H1 (cell line): Measurements from ENCODE around the gene AP2A1. TPM values are rescaled to one million over a fixed set of nuclear protein-coding genes. Genes with fewer than 3 reads are reported as not detected.

Source experiments
- CTCF ChIA-PET: fragments of 300-600 bp; sonication (Branson Sonifier 250); formaldehyde crosslinking; loops from one replicate; lab custom pipeline; 2021; ENCODE audit not compliant: partially characterized antibody; lab: Charles Lee
- POLR2A ChIA-PET: fragments of 300-600 bp; sonication (Branson Sonifier 250); formaldehyde crosslinking; loops from one replicate; lab custom pipeline; 2021; ENCODE audit warnings: inconsistent platforms; ENCODE audit not compliant: partially characterized antibody; lab: Charles Lee
- DNase-seq, 2 experiments: peaks; one replicate each; pipeline versions ENCODE4 v3.0.0 to v3.0.0-alpha.2; 2010 to 2022; ENCODE audit warnings: low spot score in 2 of 2, low read depth in 1 of 2, mixed read lengths in 1 of 2
- FAIRE-seq: peaks from 2 replicates; lab custom pipeline; 2011; peaks lifted over from hg19 to GRCh38; lab: Jason Lieb, UNC
- H2AFZ ChIP-seq: 2 replicates; pipeline ENCODE4 v1.8.1; 2012; ENCODE audit warnings: low read length, inconsistent platforms
- H2AK5ac ChIP-seq: 2 replicates; pipeline ENCODE4 v1.6.1; 2013; ENCODE audit warnings: low read depth, low read length
- H2BK120ac ChIP-seq: replicated peaks from 2 replicates; pipeline ENCODE3; 2013; ENCODE audit warnings: low read depth, low read length, inconsistent platforms
- H2BK12ac ChIP-seq: 2 replicates; pipeline ENCODE4 v1.6.1; 2013; ENCODE audit warnings: low read depth, low read length
- H2BK15ac ChIP-seq: 2 replicates; pipeline ENCODE4 v1.6.1; 2013; ENCODE audit warnings: low read length
- H2BK20ac ChIP-seq: 2 replicates; pipeline ENCODE4 v1.6.1; 2013; ENCODE audit warnings: low read length
- H2BK5ac ChIP-seq: 2 replicates; pipeline ENCODE4 v1.6.1; 2013; ENCODE audit warnings: low read depth, low read length
- H3K14ac ChIP-seq: 2 replicates; pipeline ENCODE4 v1.6.1; 2013; ENCODE audit warnings: inconsistent platforms; ENCODE audit not compliant: insufficient read length
- H3K18ac ChIP-seq: 2 replicates; pipeline ENCODE4 v1.6.1; 2013; ENCODE audit warnings: low read length; ENCODE audit errors: extremely low read depth
- H3K23ac ChIP-seq: 2 replicates; pipeline ENCODE4 v1.6.1; 2013; ENCODE audit warnings: inconsistent platforms; ENCODE audit not compliant: insufficient read length
- H3K23me2 ChIP-seq: 2 replicates; pipeline ENCODE4 v1.6.1; 2013; ENCODE audit warnings: low read depth, low read length
- H3K27ac ChIP-seq: 2 replicates; pipeline ENCODE4 v1.6.1; 2011; ENCODE audit warnings: low read depth, low read length, inconsistent platforms
- H3K27me3 ChIP-seq, 4 experiments: replicated peaks in 1 of 4; 1 replicate in 1 of 4; 2 replicates in 3 of 4; pipeline versions ENCODE4 v1.6.1 to v1.8.1; 2011 to 2013; ENCODE audit warnings: low read length in 3 of 4, mild to moderate bottlenecking in 3 of 4, inconsistent platforms in 2 of 4, mixed read lengths in 2 of 4, moderate library complexity in 1 of 4; ENCODE audit not compliant: control insufficient read depth in 3 of 4, insufficient read depth in 3 of 4; ENCODE audit errors: extremely low read depth in 1 of 4
- H3K36me3 ChIP-seq, 4 experiments: 2 replicates each; pipeline versions ENCODE4 v1.6.1 to v1.8.1; 2011 to 2013; ENCODE audit warnings: mild to moderate bottlenecking in 4 of 4, low read length in 3 of 4, moderate library complexity in 2 of 4, control low read depth in 1 of 4, inconsistent platforms in 1 of 4; ENCODE audit not compliant: insufficient read depth in 4 of 4, control insufficient read depth in 2 of 4
- H3K4ac ChIP-seq: replicated peaks from 2 replicates; pipeline ENCODE3; 2013; ENCODE audit warnings: low read length, low read depth, mixed read lengths, inconsistent platforms; ENCODE audit not compliant: insufficient read length
- H3K4me1 ChIP-seq, 4 experiments: replicated peaks in 1 of 4; 1 replicate in 1 of 4; 2 replicates in 3 of 4; pipeline versions ENCODE4 v1.6.1 to v1.8.1; 2011 to 2013; ENCODE audit warnings: low read length in 3 of 4, inconsistent platforms in 2 of 4, mixed read lengths in 1 of 4; ENCODE audit not compliant: insufficient read depth in 4 of 4, control insufficient read depth in 3 of 4
- H3K4me2 ChIP-seq, 2 experiments: 2 replicates each; pipeline versions ENCODE4 v1.6.1 to v1.8.1; 2011 to 2013; ENCODE audit warnings: low read depth in 2 of 2, low read length in 2 of 2, control low read depth in 1 of 2, inconsistent platforms in 1 of 2, mild to moderate bottlenecking in 1 of 2; ENCODE audit not compliant: insufficient read depth in 1 of 2
- H3K4me3 ChIP-seq, 4 experiments: fragments of 200-600, 300-600 bp in 1 of 4; sonication (generic), shearing (Covaris generic), sonication (Bioruptor Twin) in 1 of 4; 2 replicates each; pipeline versions ENCODE4 v1.5.1 to v1.8.1; 2011 to 2016; ENCODE audit warnings: low read length in 4 of 4, low read depth in 3 of 4, control low read depth in 2 of 4, inconsistent platforms in 2 of 4, mild to moderate bottlenecking in 2 of 4, mixed read lengths in 1 of 4, moderate library complexity in 1 of 4; ENCODE audit not compliant: insufficient read depth in 2 of 4; ENCODE audit errors: extremely low read depth in 1 of 4
- H3K56ac ChIP-seq: replicated peaks from 2 replicates; pipeline ENCODE3; 2013; ENCODE audit warnings: low read depth, mild to moderate bottlenecking, mixed read lengths, low read length, inconsistent platforms; ENCODE audit not compliant: insufficient read length
- H3K79me1 ChIP-seq: 2 replicates; pipeline ENCODE4 v1.6.1; 2013; ENCODE audit warnings: low read depth, low read length, control low read depth
- H3K79me2 ChIP-seq, 2 experiments: 2 replicates each; pipeline versions ENCODE4 v1.6.1 to v1.8.1; 2012 to 2013; ENCODE audit warnings: low read length in 2 of 2, mild to moderate bottlenecking in 2 of 2, inconsistent platforms in 1 of 2; ENCODE audit not compliant: insufficient read depth in 2 of 2, control insufficient read depth in 1 of 2
- H3K9ac ChIP-seq, 4 experiments: replicated peaks in 1 of 4; 1 replicate in 1 of 4; 2 replicates in 3 of 4; pipeline versions ENCODE4 v1.6.1 to v1.8.1; 2011 to 2013; ENCODE audit warnings: low read depth in 3 of 4, low read length in 3 of 4, control low read depth in 2 of 4, mild to moderate bottlenecking in 2 of 4, moderate library complexity in 2 of 4, inconsistent platforms in 1 of 4; ENCODE audit errors: extremely low read depth in 1 of 4
- H3K9me3 ChIP-seq, 2 experiments: 2 replicates each; pipeline versions ENCODE4 v1.6.1 to v1.8.1; 2012 to 2013; ENCODE audit warnings: mild to moderate bottlenecking in 2 of 2, moderate library complexity in 2 of 2, control low read depth in 1 of 2, inconsistent platforms in 1 of 2, low read depth in 1 of 2, low read length in 1 of 2, mixed read lengths in 1 of 2; ENCODE audit not compliant: insufficient read depth in 2 of 2
- H4K20me1 ChIP-seq, 2 experiments: replicated peaks in 1 of 2; 2 replicates each; pipeline versions ENCODE3 to v1.8.1; 2011 to 2013; ENCODE audit warnings: inconsistent platforms in 2 of 2, low read length in 2 of 2, mild to moderate bottlenecking in 1 of 2; ENCODE audit not compliant: insufficient read depth in 2 of 2, control insufficient read depth in 1 of 2
- H4K5ac ChIP-seq: 2 replicates; pipeline ENCODE4 v1.6.1; 2013; ENCODE audit warnings: low read length, low read depth, mixed read lengths, inconsistent platforms; ENCODE audit not compliant: insufficient read length
- H4K8ac ChIP-seq: 2 replicates; pipeline ENCODE4 v1.8.0; 2013; ENCODE audit warnings: mild to moderate bottlenecking, moderate library complexity, low read length, inconsistent platforms; ENCODE audit not compliant: insufficient read depth; ENCODE audit errors: extremely low read depth
- H4K91ac ChIP-seq: replicated peaks from 2 replicates; pipeline ENCODE3; 2013; ENCODE audit warnings: low read length, mixed read lengths, inconsistent platforms; ENCODE audit not compliant: insufficient read length
- CHD2 ChIP-seq: IDR thresholded peaks from 2 replicates; pipeline ENCODE4 v1.6.1; 2012; ENCODE audit warnings: low read length, improper control_type of control experiment
- E2F6 ChIP-seq: IDR thresholded peaks from 2 replicates; pipeline ENCODE4 v1.6.1; 2012; ENCODE audit warnings: inconsistent platforms
- GABPA ChIP-seq: IDR thresholded peaks from 2 replicates; pipeline ENCODE4 v1.6.1; 2011; ENCODE audit warnings: mild to moderate bottlenecking, low read length, moderate library complexity, borderline replicate concordance; ENCODE audit not compliant: insufficient read depth
- JUN ChIP-seq: IDR thresholded peaks from 2 replicates; pipeline ENCODE4 v1.6.1; 2011; ENCODE audit warnings: low read depth, mild to moderate bottlenecking, improper control_type of control experiment, low read length
- PHF8 ChIP-seq: fragments of 200-600 bp; sonication (generic); conservative IDR thresholded peaks from 2 replicates; pipeline ENCODE4 v1.7.1; 2012; ENCODE audit warnings: low read depth, mild to moderate bottlenecking, inconsistent platforms, low read length, moderate library complexity
- POLR2A ChIP-seq, 2 experiments: IDR thresholded peaks; 1 replicate in 1 of 2; 2 replicates in 1 of 2; pipeline ENCODE4 v1.6.1; 2011; ENCODE audit warnings: low read depth in 2 of 2, low read length in 2 of 2, mild to moderate bottlenecking in 2 of 2; ENCODE audit errors: control extremely low read depth in 1 of 2
- RBBP5 ChIP-seq: IDR thresholded peaks from 2 replicates; pipeline ENCODE4 v1.7.1; 2012; ENCODE audit warnings: low read depth, mild to moderate bottlenecking, inconsistent platforms, low read length, moderate library complexity, borderline replicate concordance
- RXRA ChIP-seq: IDR thresholded peaks from 2 replicates; pipeline ENCODE4 v1.6.1; 2011; ENCODE audit warnings: low read depth, mild to moderate bottlenecking, low read length, moderate library complexity; ENCODE audit not compliant: insufficient read depth
- SP1 ChIP-seq: IDR thresholded peaks from 2 replicates; pipeline ENCODE4 v1.6.1; 2011; ENCODE audit warnings: low read depth, low read length
- SP4 ChIP-seq: IDR thresholded peaks from 2 replicates; pipeline ENCODE4 v1.6.1; 2012; ENCODE audit warnings: low read length, inconsistent platforms
- TAF1 ChIP-seq: IDR thresholded peaks from 2 replicates; pipeline ENCODE4 v1.6.1; 2011; ENCODE audit warnings: mild to moderate bottlenecking, low read depth, low read length
- TEAD4 ChIP-seq: IDR thresholded peaks from 2 replicates; pipeline ENCODE4 v1.6.1; 2012; ENCODE audit warnings: low read depth, low read length, inconsistent platforms, mixed read lengths
- WGBS, 2 experiments: shearing (Covaris generic) in 1 of 2; methylation state at CpG; one replicate each; pipeline versions ENCODE4 v1.1.6 to v1.1.7; 2013 to 2015; ENCODE audit warnings: low lambda C conversion rate in 2 of 2, mixed read lengths in 2 of 2, inconsistent platforms in 1 of 2, low coverage in 1 of 2, missing lambda C conversion rate in 1 of 2; ENCODE audit not compliant: insufficient replicate concordance in 2 of 2, insufficient coverage in 1 of 2, insufficient read length in 1 of 2; ENCODE audit errors: extremely low coverage in 1 of 2, missing lambda C conversion rate in 1 of 2; 5-methylcytosine and 5-hydroxymethylcytosine counted together
- polyA plus RNA-seq, 7 experiments: library from polyadenylated mRNA; depleted of rRNA in 3 of 7; stranded (reverse) in 5 of 7; unstranded in 2 of 7; fragments of >200 nt in 5 of 7; fragments of 200-250 nt in 2 of 7; gene quantifications; 1 replicate in 5 of 7; 2 replicates in 1 of 7; 4 replicates in 1 of 7; pipeline versions ENCODE4 v1.2.1 to v1.2.3, GENCODE V29; 2011 to 2013; ENCODE audit warnings: missing spikeins in 2 of 7, mixed read lengths in 2 of 7
- total RNA-seq: library from RNA; stranded (reverse); fragmentation: NEBNext Ultra II Directional; extraction: Animal tissue kit (Norgen Biotek cat#: 25700); gene quantifications from 2 replicates; pipeline ENCODE4 v1.2.1, GENCODE V29; 2021

Gene AP2A1
- total and polyA plus RNA-seq, 2 of the 8 experiments (the other 6 are each of a cell fraction or from before 2014, with no cell fraction given), result 105 to 106 TPM

- H3K56ac ChIP-seq, result no peak overlapping the region
- H2BK12ac ChIP-seq, result peak overlapping the region; percentile 85; the same call in 1 of the 2 replicates
- H4K8ac ChIP-seq, result no peak overlapping the region; the same call in 1 of the 2 replicates
- H3K27ac ChIP-seq, result no peak overlapping the region; the same call in 1 of the 2 replicates
- peak overlapping the region; percentile 88 for H3K18ac ChIP-seq
- no peaks in the 10 kb centered on the region for H3K27me3 ChIP-seq
- H2BK20ac ChIP-seq, result no peak overlapping the region
- no peak overlapping the region for H3K14ac ChIP-seq
- H3K4me2 ChIP-seq, result peak overlapping the region; percentile 68 to 93
- H3K79me2 ChIP-seq, result no peaks in the 10 kb centered on the region
- H3K36me3 ChIP-seq, result peaks cover 0 to 3% (median 1%) of the 10 kb centered on the region in 4 experiments; a peak in 6 of 8 replicates
- H3K4me3 ChIP-seq, result peak overlapping the region; percentile 40 to 61 (median 52)
- H4K5ac ChIP-seq, result no peak overlapping the region
- no peak overlapping the region for H3K4ac ChIP-seq
- H4K20me1 ChIP-seq, result peaks cover 0 to 9% of the 10 kb centered on the region in 2 experiments
- H2BK5ac ChIP-seq, result peak overlapping the region; percentile 78
- H3K79me1 ChIP-seq, result 0 out of 2 replicates have a peak, but pooled peaks cover 2% of the 10 kb centered on the region
- DNase-seq (peak; percentile 94 to 99), FAIRE-seq (peak; percentile 65)
- H2BK15ac ChIP-seq, result no peak overlapping the region
- H3K23ac ChIP-seq, result no peak overlapping the region
- peak overlapping the region in 3 of 4 experiments; percentile 54 to 62 (median 58); a peak in 6 of 7 replicates for H3K9ac ChIP-seq
- H2BK120ac ChIP-seq, result peak overlapping the region; percentile 4
- 10% methylated on average over 13 of the region's 31 CpGs; no CpG with 5 or more reads in 1 of the 2 experiments for WGBS, 2 experiments
- no peak overlapping the region for H2AK5ac ChIP-seq
- no peak overlapping the region for H2AFZ ChIP-seq
- POLR2A ChIA-PET, result interaction anchor here (0.8 to 4.1 kb wide), 7 partner anchors 11 to 143 kb away, joined by 3 to 26 read pairs (median 3); partner anchors contain the start of genes ADM5, BCL2L12, IRF3 and PTOV1
- H3K9me3 ChIP-seq, result no peaks in the 10 kb centered on the region
- CTCF ChIA-PET, result interaction anchor here (0.7 to 1.6 kb wide), 2 partner anchors 61 to 119 kb away, joined by 3 to 4 read pairs; partner anchors contain the start of gene ADM5
- peaks cover 2% of the 10 kb centered on the region; the same call in 1 of the 2 replicates for H3K23me2 ChIP-seq
- peaks cover 6 to 17% (median 12%) of the 10 kb centered on the region in 4 experiments for H3K4me1 ChIP-seq
- H4K91ac ChIP-seq, result no peak overlapping the region
- TF ChIP-seq JUN (no peak), SP4 (no peak), TAF1 (peak; percentile 58; the same call in 1 of the 2 replicates), CHD2 (no peak), PHF8 (0 out of 2 replicates have a peak, but pooled peaks have one; percentile 35), GABPA (no peak), RXRA (no peak), E2F6 (peak; percentile 83; the same call in 1 of the 2 replicates), POLR2A (IDR thresholded peaks at IDR 0.05; ENCODE audit: control extremely low read depth in 1 of 2, low read depth in 2 of 2, low read length in 2 of 2) (peak; percentile 66 to 80; a peak in 2 of 3 replicates), RBBP5 (0 out of 2 replicates have a peak, but pooled peaks have one; percentile 24), TEAD4 (no peak), SP1 (peak; percentile 63; the same call in 1 of the 2 replicates)
Measured at GRCh38 chr19:49808711-49809159, 41.9 kb downstream of the AP2A1 start.
